ENCODE results near the gene JAZF1.

JAZF1 gene

GRCh38 chr7:28166982-28167715 is 13.4 kb downstream of the JAZF1 start:
- TF ChIP-seq CTCF (IDR thresholded peaks at IDR 0.05; ENCODE audit: low read depth, low read length), result no peak
- H3K4me3 ChIP-seq (ENCODE audit: low read depth, low read length), result peak overlapping the region; percentile 16; the same call in 1 of the 2 replicates

GRCh38 chr7:28165961-28166955 is 14.3 kb downstream of the JAZF1 start:
- no peak for TF ChIP-seq CTCF (IDR thresholded peaks at IDR 0.05; ENCODE audit: low read depth, low read length)
- peak overlapping the region; percentile 16; the same call in 1 of the 2 replicates for H3K4me3 ChIP-seq (ENCODE audit: low read depth, low read length)

GRCh38 chr7:28165261-28165660 is 15.3 kb downstream of the JAZF1 start:
- TF ChIP-seq CTCF (IDR thresholded peaks at IDR 0.05; ENCODE audit: low read depth, low read length), result no peak
- no peak overlapping the region for H3K4me3 ChIP-seq (ENCODE audit: low read depth, low read length)

GRCh38 chr7:28163949-28164348 is 16.6 kb downstream of the JAZF1 start:
- TF ChIP-seq CTCF (IDR thresholded peaks at IDR 0.05; ENCODE audit: low read depth, low read length), result no peak
- H3K4me3 ChIP-seq (ENCODE audit: low read depth, low read length), result no peak overlapping the region

- no peak for TF ChIP-seq CTCF (IDR thresholded peaks at IDR 0.05; ENCODE audit: low read depth, low read length)
- no peak overlapping the region for H3K4me3 ChIP-seq (ENCODE audit: low read depth, low read length)
Observed at GRCh38 chr7:28161331-28161730, 19.3 kb downstream of the JAZF1 start.

GRCh38 chr7:28160551-28160991 is 20.0 kb downstream of the JAZF1 start:
- H3K4me3 ChIP-seq (ENCODE audit: low read depth, low read length), result no peak overlapping the region
- TF ChIP-seq CTCF (IDR thresholded peaks at IDR 0.05; ENCODE audit: low read depth, low read length), result no peak
